Embryonic facial prominence (tissue), 1 donor: Measurements from ENCODE around the gene GPS1.

Experiments used
- DNase-seq: peaks from one replicate; pipeline ENCODE4 v3.0.0-alpha.2; 2016; ENCODE audit errors: extremely low spot score

The GPS1 gene

DNA sequence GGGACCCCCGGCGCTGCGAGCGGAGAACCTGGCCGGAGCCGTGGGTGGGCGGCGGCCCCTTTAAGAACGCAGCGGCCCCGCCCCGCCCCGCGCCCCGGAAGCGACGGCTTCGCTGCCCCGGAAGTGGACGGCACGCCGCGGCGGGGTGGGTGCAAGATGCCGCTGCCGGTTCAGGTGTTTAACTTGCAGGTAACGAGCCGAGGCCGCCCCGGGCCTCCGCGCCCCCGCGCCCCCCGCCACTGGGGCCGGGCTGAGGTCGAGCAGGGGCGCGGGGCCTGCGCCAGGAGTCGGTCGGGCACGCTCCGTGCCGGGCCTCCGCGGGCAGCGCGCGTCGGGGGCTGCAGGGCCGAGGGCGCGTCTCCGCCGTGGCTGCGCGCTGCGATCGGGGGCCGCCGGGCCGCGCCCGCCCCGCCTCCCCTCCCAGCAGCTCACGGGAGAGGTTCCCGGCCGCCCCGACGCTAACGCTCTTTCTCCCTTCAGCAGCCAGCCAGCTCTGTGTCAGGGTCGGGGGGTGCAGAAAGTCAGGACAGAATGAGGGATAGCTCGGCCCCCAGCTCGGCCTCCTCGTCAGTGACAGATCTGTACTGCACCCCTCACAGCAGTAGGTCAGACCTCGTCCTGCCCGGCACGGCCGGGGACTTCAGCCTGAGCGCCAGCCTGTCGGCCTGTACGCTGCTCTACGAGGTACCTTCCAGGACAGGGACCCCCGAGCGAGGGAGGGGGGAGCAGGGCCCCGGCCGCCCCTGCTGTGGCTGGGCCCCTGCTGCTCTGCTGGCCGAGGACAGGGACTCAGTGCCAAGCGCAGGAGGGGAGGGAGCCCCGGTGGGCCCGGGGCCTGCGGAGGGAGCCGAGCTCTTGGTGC is at the start of gene GPS1, which contains the start of gene RFNG:
GPS1 (plus strand) TSS at position 123 of the 862 bp plus-strand sequence; CDS start at position 157, 34 bp downstream.
RFNG (minus strand) TSS at position 36 of the 862 bp plus-strand sequence. CDS start 45 bp downstream, outside the sequence.
- no peak for DNase-seq

GRCh38 chr17:82003411-82004381 is 48.0 kb upstream of the GPS1 start:
- DNase-seq, result no peak

- DNase-seq, result no peak
These were observed 46.9 kb upstream of the GPS1 start for GRCh38 chr17:82004517-82005455.

GRCh38 chr17:82005701-82006348 is 45.9 kb upstream of the GPS1 start:
- DNase-seq, result no peak

GRCh38 chr17:82006468-82007227 is 45.0 kb upstream of the GPS1 start:
- no peak for DNase-seq

- no peak for DNase-seq
These were observed 44.5 kb upstream of the GPS1 start for GRCh38 chr17:82007228-82007494.

DNA sequence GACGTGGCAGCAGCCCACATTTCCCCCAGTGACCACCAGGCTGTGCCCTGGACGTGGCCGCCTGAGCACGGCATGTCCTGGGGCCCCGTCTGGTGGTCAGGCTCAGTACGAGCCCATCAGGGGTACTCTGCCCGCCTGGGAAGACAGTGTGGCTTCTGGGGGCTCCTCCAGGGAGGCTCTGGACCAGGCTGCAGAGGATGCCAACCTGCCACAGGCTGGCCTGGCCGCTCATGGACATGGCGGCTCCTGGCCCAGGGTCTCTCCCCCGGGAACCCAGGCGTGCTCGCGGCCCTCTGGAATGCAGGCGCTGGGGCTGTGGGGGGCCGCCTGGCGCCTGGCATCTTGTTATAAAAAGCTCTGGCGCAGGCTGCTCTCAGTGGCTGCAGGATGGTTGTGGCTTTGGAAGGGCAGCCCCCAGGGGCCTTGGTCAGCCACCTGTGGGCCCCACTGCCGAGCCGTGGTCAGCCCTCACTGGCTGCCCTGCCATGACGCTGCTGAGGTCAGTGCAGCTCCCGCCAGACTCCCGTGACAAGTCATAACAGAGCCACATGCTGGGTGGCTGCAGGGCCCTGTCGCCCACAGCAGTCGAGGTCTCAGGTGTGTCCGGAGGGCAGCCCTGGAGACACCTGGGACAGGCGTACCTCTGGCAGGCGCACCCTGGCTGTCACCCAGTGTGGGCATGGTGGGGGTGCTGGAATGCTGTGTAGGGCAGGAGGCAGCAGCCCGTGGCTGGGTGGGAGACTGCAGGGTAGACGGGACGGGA is 44.0 kb upstream of the GPS1 start:
- DNase-seq, result no peak

GRCh38 chr17:82008258-82008940 is 43.3 kb upstream of the GPS1 start:
- no peak for DNase-seq

DNA sequence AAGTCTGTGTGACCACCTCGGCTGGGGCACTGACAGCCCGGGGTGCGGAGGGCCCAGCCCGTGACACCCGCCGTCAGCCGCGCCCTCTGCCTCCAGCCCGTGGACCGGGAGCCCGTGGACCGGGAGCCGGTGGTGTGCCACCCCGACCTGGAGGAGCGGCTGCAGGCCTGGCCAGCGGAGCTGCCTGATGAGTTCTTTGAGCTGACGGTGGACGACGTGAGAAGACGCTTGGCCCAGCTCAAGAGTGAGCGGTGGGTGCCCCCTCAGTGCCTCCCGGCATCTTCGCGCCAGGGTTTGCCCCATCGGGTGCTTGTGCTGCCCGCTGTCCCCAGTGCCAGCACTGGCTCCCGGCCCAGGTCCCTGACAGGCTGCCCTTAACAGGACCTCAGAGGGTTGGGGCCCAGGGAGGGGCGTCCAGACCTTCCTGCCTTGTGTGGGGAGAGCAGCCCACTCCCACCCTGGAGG is 42.7 kb upstream of the GPS1 start:
- DNase-seq, result no peak

DNA sequence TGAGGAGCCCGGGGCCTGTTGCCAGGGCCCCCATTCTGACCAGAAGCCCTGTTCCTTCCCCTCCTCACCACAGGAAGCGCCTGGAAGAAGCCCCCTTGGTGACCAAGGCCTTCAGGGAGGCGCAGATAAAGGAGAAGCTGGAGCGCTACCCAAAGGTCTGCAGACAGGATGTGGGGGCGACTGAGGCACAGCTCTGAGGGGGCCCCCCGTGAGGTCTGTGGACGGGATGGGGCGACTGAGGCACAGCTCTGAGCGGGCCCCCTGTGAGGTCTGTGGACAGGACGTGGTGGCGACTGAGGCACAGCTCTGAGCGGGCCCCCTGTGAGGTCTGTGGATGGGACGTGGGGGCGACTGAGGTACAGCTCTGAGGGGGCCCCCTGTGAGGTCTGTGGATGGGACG is 42.3 kb upstream of the GPS1 start:
- no peak for DNase-seq

- no peak for DNase-seq
These were observed 40.8 kb upstream of the GPS1 start for GRCh38 chr17:82010575-82011525.

DNA sequence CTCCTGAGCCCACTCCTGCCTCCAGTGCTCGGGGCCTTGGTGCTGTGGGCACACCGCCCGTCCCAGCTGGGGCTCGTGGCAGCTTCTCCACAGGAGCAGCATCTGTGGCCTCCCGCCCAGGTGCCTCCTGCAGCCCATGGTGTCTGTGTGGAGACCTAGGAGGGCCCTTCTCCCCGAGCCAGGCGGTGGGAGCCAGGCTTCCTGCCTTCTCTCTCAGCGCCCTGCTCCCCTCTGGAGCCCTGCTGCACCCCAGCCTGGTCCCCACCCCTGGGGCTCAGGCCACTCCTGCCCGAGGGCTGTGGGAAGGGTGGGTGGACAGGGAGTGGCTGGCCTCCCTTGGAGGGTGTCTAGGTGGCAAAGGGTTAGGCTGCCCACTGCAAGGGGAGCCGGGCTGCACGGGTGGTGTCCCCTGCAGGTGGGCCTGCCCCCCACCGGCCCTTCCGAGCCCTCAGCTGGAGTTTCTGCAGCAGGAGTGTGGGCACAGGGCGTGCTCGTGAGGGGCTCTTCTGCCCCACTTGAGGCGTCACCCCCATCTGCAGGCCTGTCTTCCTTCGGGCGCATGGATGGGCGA is 40.0 kb upstream of the GPS1 start:
- DNase-seq, result no peak

- no peak for DNase-seq
These were observed 39.4 kb upstream of the GPS1 start for GRCh38 chr17:82012261-82012639.

- no peak for DNase-seq
These were observed 38.9 kb upstream of the GPS1 start for GRCh38 chr17:82012640-82013295.

DNA sequence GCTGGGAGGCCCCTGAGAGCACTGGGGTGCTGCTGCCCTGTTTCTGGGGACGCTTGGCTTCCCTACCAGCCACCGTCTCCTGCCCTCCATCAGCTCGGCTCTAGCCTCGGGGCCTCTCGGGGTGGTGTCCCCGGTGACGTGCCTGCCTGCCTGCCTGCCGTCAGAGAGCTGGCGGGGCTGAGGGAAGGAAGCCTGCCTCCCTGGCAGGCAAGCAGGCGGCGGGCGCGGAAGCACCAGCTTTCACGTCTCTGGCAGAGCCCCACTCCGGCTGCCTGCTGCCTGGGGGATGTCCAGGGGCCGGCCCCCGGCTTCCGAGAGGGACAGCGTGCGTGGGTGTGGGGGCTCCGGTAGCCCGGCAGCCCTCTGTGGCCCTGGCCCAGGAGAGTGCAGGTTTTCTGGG is 38.4 kb upstream of the GPS1 start:
- DNase-seq, result no peak

- DNase-seq, result no peak
These were observed 37.9 kb upstream of the GPS1 start for GRCh38 chr17:82013772-82014321.
